GM12873 (cell line): ENCODE measurements around the gene TNFAIP1.

Experiments used
- CTCF ChIP-seq: IDR thresholded peaks from 2 replicates; pipeline ENCODE4 v1.5.1; 2012; ENCODE audit warnings: low read depth, mild to moderate bottlenecking, moderate library complexity, low read length, control low read depth; ENCODE audit not compliant: insufficient read depth; ENCODE audit errors: missing control alignments

Gene TNFAIP1

GRCh38 chr17:28344011-28344410, 8.4 kb downstream of the TNFAIP1 start:
- no peak for TF ChIP-seq CTCF

- no peak for TF ChIP-seq CTCF
Measured at GRCh38 chr17:28344435-28344901, 8.9 kb downstream of the TNFAIP1 start.

- TF ChIP-seq CTCF, result no peak
Measured at GRCh38 chr17:28345419-28346198, 10.0 kb downstream of the TNFAIP1 start.

- TF ChIP-seq CTCF, result no peak
Measured at GRCh38 chr17:28346199-28346580, 10.6 kb downstream of the TNFAIP1 start.

- TF ChIP-seq CTCF, result peak; percentile 17
Measured at GRCh38 chr17:28346746-28347246, 11.2 kb downstream of the TNFAIP1 start.

GRCh38 chr17:28347261-28347891, 11.8 kb downstream of the TNFAIP1 start:
- TF ChIP-seq CTCF, result no peak

- TF ChIP-seq CTCF, result no peak
Measured at GRCh38 chr17:28348979-28349378, 13.4 kb downstream of the TNFAIP1 start.
